GM12878 (cell line): ENCODE measurements around the gene RPSA. TPM values are rescaled to one million over a fixed set of nuclear protein-coding genes. Genes with fewer than 3 reads are reported as not detected.

ENCODE experiments used
- ATAC-seq: fragments of 200-7000 bp; cut with Tn5 transposase; 3 replicates; pipeline ENCODE4 v1.9.1; 2020; ENCODE audit warnings: mild to moderate bottlenecking, moderate library complexity
- BruUV-seq: library from RNA; stranded (reverse); fragments of 400-500 nt; replicated peaks from 2 replicates; lab custom pipeline; 2021; lab: Mats Ljungman, UMichigan
- CTCF ChIA-PET: fragments of 300-600 bp; sonication (Branson Sonifier 250); formaldehyde crosslinking; extraction: SDS; loops from one replicate; lab custom pipeline; 2021; ENCODE audit warnings: inconsistent platforms; lab: Yijun Ruan, JAX
- POLR2A ChIA-PET: fragments of 350-600 bp; formaldehyde crosslinking; extraction: SDS; loops from one replicate; lab custom pipeline; 2021; ENCODE audit warnings: inconsistent platforms; lab: Charles Lee
- RAD21 ChIA-PET: fragments of 300-600 bp; sonication (Branson Sonifier 250); formaldehyde crosslinking; loops from one replicate; lab custom pipeline; 2023; ENCODE audit warnings: antibody characterized with exemption; ENCODE audit not compliant: unreplicated experiment; lab: Charles Lee
- SMC1A ChIA-PET: fragments of 300-600 bp; sonication (Branson Sonifier 250); formaldehyde crosslinking; loops from one replicate; lab custom pipeline; 2023; ENCODE audit not compliant: unreplicated experiment, uncharacterized antibody; lab: Charles Lee
- DNase-seq: peaks from one replicate; pipeline ENCODE4 v3.0.0-alpha.2; 2011; ENCODE audit warnings: low read depth, low spot score
- FAIRE-seq: peaks from 3 replicates; lab custom pipeline; 2011; peaks lifted over from hg19 to GRCh38; lab: Jason Lieb, UNC
- H2AFZ ChIP-seq: 2 replicates; pipeline ENCODE4 v1.6.0; 2011; ENCODE audit warnings: low read depth, low read length, control low read depth; ENCODE audit not compliant: control insufficient read depth
- H3K27ac ChIP-seq: 2 replicates; pipeline ENCODE4 v1.5.1; 2011; ENCODE audit warnings: control low read depth; ENCODE audit not compliant: control insufficient read depth, insufficient read depth
- H3K27me3 ChIP-seq, 2 experiments: replicated peaks in 1 of 2; 2 replicates each; pipeline versions ENCODE4 v1.6.0 to v1.6.1; 2011; ENCODE audit warnings: low read length in 1 of 2; ENCODE audit not compliant: control insufficient read depth in 2 of 2, insufficient read depth in 2 of 2
- H3K36me3 ChIP-seq, 2 experiments: 2 replicates each; pipeline ENCODE4 v1.5.1; 2011; ENCODE audit warnings: low read length in 1 of 2; ENCODE audit not compliant: control insufficient read depth in 2 of 2, insufficient read depth in 2 of 2
- H3K4me1 ChIP-seq: 2 replicates; pipeline ENCODE4 v1.6.1; 2011; ENCODE audit warnings: mild to moderate bottlenecking, low read length, moderate library complexity, mixed read lengths; ENCODE audit not compliant: control insufficient read depth, insufficient read depth
- H3K4me2 ChIP-seq: 2 replicates; pipeline ENCODE4 v1.6.0; 2011; ENCODE audit warnings: control low read depth; ENCODE audit not compliant: control insufficient read depth, insufficient read depth
- H3K4me3 ChIP-seq: fragments of 200-600 bp; sonication (generic); 2 replicates; pipeline ENCODE4 v1.5.1; 2016
- H3K79me2 ChIP-seq: 2 replicates; pipeline ENCODE4 v1.6.0; 2011; ENCODE audit warnings: low read length; ENCODE audit not compliant: control insufficient read depth, insufficient read depth
- H3K9ac ChIP-seq: 2 replicates; pipeline ENCODE4 v1.8.0; 2011; ENCODE audit warnings: low read length, control low read depth, mixed read lengths; ENCODE audit not compliant: control insufficient read depth, insufficient read depth
- H3K9me3 ChIP-seq: replicated peaks from 3 replicates; pipeline ENCODE4 v1.5.1; 2011; ENCODE audit warnings: mild to moderate bottlenecking, low read length; ENCODE audit not compliant: control insufficient read depth, insufficient read depth
- H4K20me1 ChIP-seq: 2 replicates; pipeline ENCODE4 v1.6.0; 2011; ENCODE audit not compliant: control insufficient read depth, insufficient read depth
- BCL3 ChIP-seq: IDR thresholded peaks from 2 replicates; pipeline ENCODE4 v1.6.1; 2011; ENCODE audit warnings: borderline replicate concordance, low read depth, mild to moderate bottlenecking, moderate library complexity, low read length; ENCODE audit not compliant: insufficient read depth, poor library complexity, severe bottlenecking
- CHD2 ChIP-seq: IDR thresholded peaks from 2 replicates; pipeline ENCODE4 v1.6.1; 2011; ENCODE audit warnings: low read depth, low read length, improper control_type of control experiment, borderline replicate concordance
- EGR1 ChIP-seq, 2 experiments: IDR thresholded peaks; 1 replicate in 1 of 2; 2 replicates in 1 of 2; pipeline ENCODE4 v1.6.1; 2011 to 2012; ENCODE audit warnings: low read depth in 2 of 2, low read length in 2 of 2, borderline replicate concordance in 1 of 2, mild to moderate bottlenecking in 1 of 2, moderate library complexity in 1 of 2
- ESRRA ChIP-seq: IDR thresholded peaks from 2 replicates; pipeline ENCODE4 v1.6.1; 2012; ENCODE audit warnings: mild to moderate bottlenecking, low read length, improper control_type of control experiment
- SREBF2 ChIP-seq: IDR thresholded peaks from 2 replicates; pipeline ENCODE4 v1.6.1; 2012; ENCODE audit warnings: mild to moderate bottlenecking, low read length
- SRF ChIP-seq, 2 experiments: IDR thresholded peaks; 2 replicates each; pipeline ENCODE4 v1.6.1; 2011; ENCODE audit warnings: low read depth in 2 of 2, low read length in 2 of 2, mild to moderate bottlenecking in 1 of 2, moderate library complexity in 1 of 2
- ZBED1 ChIP-seq: IDR thresholded peaks from 2 replicates; pipeline ENCODE4 v1.6.1; 2016; ENCODE audit warnings: borderline replicate concordance
- WGBS: methylation state at CpG from one replicate; pipeline ENCODE4 v1.1.6; 2016; ENCODE audit warnings: low lambda C conversion rate; ENCODE audit not compliant: insufficient replicate concordance, insufficient coverage; ENCODE audit errors: missing lambda C conversion rate; 5-methylcytosine and 5-hydroxymethylcytosine counted together
- in situ Hi-C: fragments of 300-500 bp; cut with MboI; formaldehyde crosslinking; loops from 9 replicates; pipeline ENCODE4 v1.14.3; 2018; ENCODE audit warnings: mixed read lengths
- intact Hi-C: fragments of 100-400 bp; cut with micrococcal nuclease; formaldehyde crosslinking; loops from one replicate; pipeline ENCODE4 v1.14.2; 2022; ENCODE audit not compliant: unreplicated experiment
- polyA plus RNA-seq, 11 experiments: library from polyadenylated mRNA; depleted of rRNA in 4 of 11; unstranded in 6 of 11; stranded (reverse) in 5 of 11; fragments of >200 nt; fragmentation: Nextera tagmentation in 4 of 11; fragmentation: Illumina TruSeq in 1 of 11; extraction: Ambion mirVana in 4 of 11; extraction: Trizol in 1 of 11; gene quantifications; 1 replicate in 1 of 11; 2 replicates in 10 of 11; pipeline versions ENCODE4 v1.2.1 to v1.2.3, GENCODE V29; 2011 to 2016; ENCODE audit warnings: inconsistent platforms in 2 of 11, missing spikeins in 2 of 11, low read depth in 1 of 11
- total RNA-seq, 4 experiments: library from RNA; depleted of rRNA in 3 of 4; stranded (reverse); fragments of >200 nt in 3 of 4; fragmentation: Illumina TruSeq in 1 of 4; extraction: Trizol in 1 of 4; gene quantifications; 2 replicates each; pipeline versions ENCODE4 v1.2.1 to v1.2.3, GENCODE V29; 2013 to 2021

The RPSA gene
- total and polyA plus RNA-seq, 10 of the 15 experiments (the other 5 are each of a cell fraction or from before 2014, with no cell fraction given), result 1,012 to 5,036 (median 3,460) TPM

DNA sequence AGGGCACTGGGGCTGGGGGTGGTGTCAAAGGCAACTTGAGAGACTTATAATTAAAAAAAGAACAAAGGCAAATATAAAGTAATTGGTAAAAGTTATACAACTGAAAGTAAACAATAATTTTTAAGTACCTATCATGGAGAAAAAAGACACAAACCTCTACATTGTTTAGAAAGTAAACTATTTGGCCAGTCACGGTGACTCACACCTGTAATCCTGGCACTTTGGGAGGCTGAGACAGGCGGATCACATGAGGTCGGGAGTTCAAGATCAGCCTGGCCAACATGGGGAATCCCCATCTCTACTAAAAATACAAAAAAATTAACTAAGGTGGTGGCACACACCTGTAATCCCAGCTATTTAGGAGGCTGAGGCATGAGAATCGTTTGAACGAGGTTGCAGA lies 25.8 kb downstream of the RPSA start:
- intact Hi-C loops (no loop called here), in situ Hi-C loops (no loop called here)
- no peaks in the 10 kb centered on the region for H3K4me1 ChIP-seq
- no peak overlapping the region for H3K4me2 ChIP-seq
- no peaks in the 10 kb centered on the region for H4K20me1 ChIP-seq
- ChIA-PET POLR2A (no interaction called here), SMC1A (interaction anchor here (1.4 kb wide), 1 partner anchor 8 kb away, joined by 3 read pairs; no protein-coding TSS in a partner anchor), RAD21 (no interaction called here), CTCF (interaction anchor here (1.0 to 1.3 kb wide), 2 partner anchors 14 to 16 kb away, joined by 3 to 5 read pairs; no protein-coding TSS in a partner anchor)
- no peaks in the 10 kb centered on the region for H3K79me2 ChIP-seq
- TF ChIP-seq BCL3 (no peak), EGR1 (IDR thresholded peaks at IDR 0.05; ENCODE audit: borderline replicate concordance in 1 of 2, low read depth in 2 of 2, low read length in 2 of 2) (no peak), SRF (IDR thresholded peaks at IDR 0.05; ENCODE audit: low read depth in 2 of 2, low read length in 2 of 2) (no peak), ESRRA (no peak), CHD2 (no peak), SREBF2 (no peak), ZBED1 (no peak)
- WGBS, result 28% methylated on average over 5 of the region's 5 CpGs
- DNase-seq (no peak), ATAC-seq (no peak), FAIRE-seq (no peak)
- H2AFZ ChIP-seq, result no peak overlapping the region
- no peak overlapping the region for H3K9ac ChIP-seq
- no peaks in the 10 kb centered on the region for H3K9me3 ChIP-seq
- BruUV-seq, result no TSS peak
- H3K27me3 ChIP-seq, result no peaks in the 10 kb centered on the region
- no peak overlapping the region for H3K27ac ChIP-seq
- no peak overlapping the region for H3K4me3 ChIP-seq
- H3K36me3 ChIP-seq, result no peaks in the 10 kb centered on the region
